IPS-18c (cell line): ENCODE measurements around the gene UBE3D.
"Not testable (repeated sequence)": the region's sequence is repeated elsewhere in the genome, so short reads cannot be mapped to it uniquely, and the experiment has no call there.

Source experiments
- H3K4me3 ChIP-seq: 2 replicates; pipeline ENCODE4 v1.7.0; 2013; ENCODE audit warnings: low read depth, mild to moderate bottlenecking, low read length, moderate library complexity; ENCODE audit not compliant: insufficient read depth
- H3K9me3 ChIP-seq: one replicate; pipeline ENCODE4 v1.6.1; 2013; ENCODE audit warnings: mild to moderate bottlenecking, low read length, moderate library complexity; ENCODE audit not compliant: control insufficient read depth, insufficient read depth

The UBE3D gene

DNA sequence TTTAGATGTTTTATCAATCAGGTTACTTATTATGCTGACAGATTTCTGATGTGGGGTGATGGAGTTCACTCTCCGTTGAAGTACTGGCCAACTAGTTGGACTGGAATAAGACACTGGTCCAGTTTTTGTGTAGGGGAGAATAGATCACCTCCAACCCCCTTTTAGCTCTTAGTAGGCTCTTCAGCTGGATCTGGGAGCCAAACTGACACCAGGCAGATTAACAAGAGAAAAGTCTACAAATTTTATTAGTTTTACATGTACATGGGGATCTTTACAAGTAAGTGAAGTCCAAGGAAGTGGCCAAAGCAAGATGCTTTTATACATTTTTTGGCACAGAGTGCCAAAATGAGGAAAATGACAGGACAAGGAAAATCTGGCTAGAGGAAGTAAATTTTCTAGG is 107.1 kb downstream of the UBE3D start:
- Histone ChIP-seq H3K4me3 (no peak overlapping the region), H3K9me3 (no peaks in the 10 kb centered on the region)

DNA sequence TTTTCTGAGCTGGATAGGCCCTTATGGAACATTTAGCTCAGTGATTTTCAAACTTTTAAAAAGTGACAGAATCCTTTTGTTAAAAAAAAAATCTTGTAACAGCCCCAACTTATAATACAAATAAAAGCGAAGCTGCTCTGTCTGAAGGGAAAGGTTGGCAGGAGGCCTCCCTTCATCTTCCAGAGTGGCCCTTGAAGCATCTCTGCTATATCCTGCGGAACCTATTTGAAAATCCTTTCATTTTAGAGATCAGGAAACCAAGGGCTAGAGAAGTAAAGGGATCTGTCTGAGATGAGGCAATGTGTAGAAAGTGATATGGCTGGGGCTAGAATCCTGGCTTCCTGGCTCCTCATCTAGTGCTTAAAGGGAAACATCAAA is 107.8 kb downstream of the UBE3D start:
- H3K9me3 ChIP-seq, result no peaks in the 10 kb centered on the region
- no peak overlapping the region for H3K4me3 ChIP-seq

DNA sequence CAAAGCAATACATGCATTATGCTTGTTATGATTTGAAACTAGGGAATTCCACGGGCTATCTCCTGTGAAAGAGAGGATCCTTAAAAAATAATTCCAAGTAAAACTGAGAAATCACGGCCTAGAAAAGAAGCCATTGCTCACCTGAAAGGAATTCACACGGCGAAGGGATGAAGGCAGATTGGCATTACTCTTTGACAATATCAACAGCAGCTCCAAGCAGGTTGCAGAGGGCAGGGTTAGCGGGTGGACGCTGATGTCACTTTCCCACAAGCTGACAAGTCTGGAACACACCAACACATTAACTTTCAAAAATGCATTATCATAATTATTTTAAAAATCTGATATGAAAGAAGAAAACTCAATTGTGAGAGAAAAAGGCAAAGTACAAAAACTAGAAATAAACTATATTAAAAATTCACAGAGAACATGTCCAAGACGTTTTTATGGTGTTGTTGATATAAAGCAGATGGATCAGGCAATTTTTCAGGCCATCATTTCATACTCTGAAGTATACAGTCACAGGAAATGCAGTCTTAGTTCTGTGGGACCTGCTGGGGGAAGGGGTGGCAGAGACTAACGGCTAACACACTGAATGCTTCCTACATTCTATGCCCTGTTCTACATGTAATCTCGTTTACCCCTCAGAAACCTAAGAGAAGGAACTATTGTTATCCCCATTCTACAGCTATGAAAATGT is 108.3 kb downstream of the UBE3D start:
- Histone ChIP-seq H3K4me3 (no peak overlapping the region), H3K9me3 (no peaks in the 10 kb centered on the region)

DNA sequence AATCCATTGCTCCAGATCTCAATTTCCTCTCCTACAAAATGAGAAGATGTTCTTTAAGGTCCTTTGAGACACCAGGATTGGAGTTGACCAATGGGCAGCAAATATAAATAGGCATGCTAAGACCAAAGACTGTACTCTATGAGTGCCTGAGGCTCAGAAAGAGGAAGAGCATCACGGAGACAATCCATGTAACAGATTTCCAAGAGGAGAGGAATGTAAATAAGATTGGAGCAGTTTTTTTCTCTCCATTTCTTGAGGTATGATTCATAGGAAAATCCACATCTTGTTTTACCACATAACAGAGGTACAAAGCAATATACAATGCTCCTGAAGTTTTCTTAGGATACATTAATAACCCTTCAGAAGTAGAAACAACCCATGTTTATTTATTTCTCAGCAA is 109.8 kb downstream of the UBE3D start:
- Histone ChIP-seq H3K4me3 (no peak overlapping the region), H3K9me3 (no peaks in the 10 kb centered on the region)

DNA sequence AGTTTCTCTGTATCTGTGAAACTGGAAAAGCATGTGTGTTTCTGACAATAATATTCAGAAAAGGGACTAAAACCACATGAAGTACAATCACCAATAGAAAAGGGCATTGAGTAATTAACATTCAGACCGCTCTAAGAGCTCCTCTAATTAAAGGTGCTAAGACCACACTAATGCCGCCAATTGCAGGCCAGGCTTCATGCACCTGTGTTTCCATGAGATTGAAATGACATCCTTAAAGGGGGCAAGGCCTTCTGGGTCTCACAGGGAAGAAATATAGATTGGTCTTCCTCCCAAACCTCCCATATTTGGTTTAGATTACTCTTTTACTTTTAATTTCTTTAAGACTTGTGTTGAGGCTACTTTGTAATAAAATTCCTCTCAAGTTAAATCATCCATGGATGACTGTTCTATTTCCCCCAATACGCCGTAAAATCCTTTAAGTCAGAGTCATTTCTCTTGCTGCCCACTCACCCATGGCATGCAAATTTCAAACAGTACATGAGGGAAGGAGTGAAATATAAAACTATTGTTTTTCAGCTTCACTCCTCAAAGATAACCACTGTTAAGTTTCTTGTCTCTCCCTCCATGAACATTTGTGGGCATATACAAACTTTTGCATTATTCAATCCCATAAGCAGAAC is 110.6 kb downstream of the UBE3D start:
- Histone ChIP-seq H3K9me3 (no peaks in the 10 kb centered on the region), H3K4me3 (no peak overlapping the region)

DNA sequence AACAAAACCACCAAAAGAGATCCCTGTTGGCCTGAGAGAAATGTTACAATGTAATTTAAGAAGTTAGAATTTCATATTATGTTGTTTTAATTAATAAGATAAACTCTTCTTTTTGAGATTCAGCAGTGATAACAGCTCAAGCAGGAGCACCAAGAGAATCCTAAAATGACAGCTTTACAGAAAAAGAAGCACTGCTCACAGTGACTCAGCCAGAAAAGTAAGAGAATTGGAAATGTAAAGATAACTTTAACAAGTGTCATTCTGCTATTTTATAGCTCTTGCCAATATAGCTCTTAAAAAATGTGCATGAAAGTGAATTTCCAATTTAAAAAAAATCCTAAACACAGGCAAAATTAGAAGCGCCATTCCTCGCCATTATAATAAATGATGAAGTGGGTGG is 111.3 kb downstream of the UBE3D start:
- H3K4me3 ChIP-seq, result no peak overlapping the region
- H3K9me3 ChIP-seq, result no peaks in the 10 kb centered on the region

DNA sequence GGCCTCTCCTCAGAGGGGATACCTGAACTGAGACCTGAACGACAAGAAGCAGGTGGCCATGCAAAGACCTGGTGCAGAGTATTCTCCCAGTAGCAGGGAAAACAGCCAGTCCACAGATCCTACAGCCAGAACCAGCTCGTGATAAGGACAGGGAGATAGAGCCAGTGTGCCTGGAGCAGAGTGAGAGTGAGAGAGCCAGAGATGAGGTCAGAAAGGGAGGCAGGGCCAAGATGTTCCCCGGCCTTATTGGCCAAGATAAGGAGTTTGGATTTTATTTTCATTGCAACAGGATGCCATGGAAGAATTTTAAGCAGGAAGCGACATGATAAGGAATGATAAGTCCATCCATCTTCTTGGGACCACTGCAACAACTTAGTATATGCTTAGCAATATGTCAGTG is 111.8 kb downstream of the UBE3D start:
- no peak overlapping the region for H3K4me3 ChIP-seq
- H3K9me3 ChIP-seq, result no peaks in the 10 kb centered on the region

DNA sequence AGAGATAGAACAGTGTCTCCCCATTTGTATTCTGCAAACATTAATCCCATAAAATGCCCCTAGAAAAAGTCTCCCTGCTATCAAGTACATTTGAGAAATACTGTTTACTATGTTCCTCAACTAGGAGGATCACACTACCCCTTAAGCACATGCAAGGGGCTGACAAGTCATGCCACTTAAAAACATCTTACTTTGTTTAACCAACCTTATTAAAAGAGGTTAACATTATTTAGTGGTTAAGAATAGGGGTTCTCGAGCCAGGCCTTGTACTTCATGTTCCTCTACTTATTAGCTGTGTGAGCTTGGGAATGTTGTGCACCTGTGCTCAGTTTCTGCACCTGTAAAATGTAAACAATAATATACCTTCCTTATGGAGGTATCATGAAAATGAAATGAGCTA is 113.7 kb downstream of the UBE3D start:
- Histone ChIP-seq H3K4me3 (no peak overlapping the region), H3K9me3 (no peaks in the 10 kb centered on the region)

DNA sequence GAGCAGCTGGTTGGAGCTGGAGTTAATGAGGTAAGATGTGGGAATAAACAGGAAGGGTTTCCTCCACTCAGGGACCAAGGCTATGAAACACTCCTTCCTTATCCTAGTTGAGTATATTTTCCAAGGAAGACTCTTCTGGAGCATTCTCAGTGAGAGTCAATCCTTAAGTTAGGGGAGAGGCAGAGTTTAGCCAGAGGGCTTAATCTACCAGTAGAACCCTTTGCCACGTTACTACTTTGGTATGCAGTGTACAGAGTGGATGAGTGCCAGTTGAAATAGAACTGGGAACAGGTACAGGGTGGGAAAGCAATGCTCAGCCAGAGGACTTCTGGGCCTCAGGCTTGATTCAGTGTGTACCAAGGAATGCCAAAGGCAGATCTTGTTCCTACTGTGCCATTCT is 114.3 kb downstream of the UBE3D start:
- no peaks in the 10 kb centered on the region for H3K9me3 ChIP-seq
- H3K4me3 ChIP-seq, result no peak overlapping the region

DNA sequence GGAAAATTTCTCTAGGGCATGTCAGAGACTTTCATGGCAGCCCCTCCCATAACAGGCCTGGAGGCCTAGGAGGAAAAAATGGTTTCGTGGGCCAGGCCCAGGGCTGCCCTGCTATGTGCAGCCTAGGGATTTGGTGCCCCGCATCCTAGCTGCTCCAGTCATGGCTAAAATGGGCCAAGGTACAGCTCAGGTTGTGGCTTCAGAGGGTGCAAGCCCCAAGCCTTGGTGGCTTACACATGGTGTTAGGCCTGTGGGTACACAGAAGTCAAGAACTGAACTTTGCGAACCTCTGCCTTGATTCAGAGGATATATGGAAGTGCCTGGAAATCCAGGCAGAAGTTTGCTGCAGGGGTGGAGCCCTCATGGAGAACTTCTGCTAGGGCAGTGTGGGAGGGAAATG is 134.7 kb downstream of the UBE3D start:
- peaks cover 25% of the 10 kb centered on the region for H3K9me3 ChIP-seq
- H3K4me3 ChIP-seq, result not testable (repeated sequence)

DNA sequence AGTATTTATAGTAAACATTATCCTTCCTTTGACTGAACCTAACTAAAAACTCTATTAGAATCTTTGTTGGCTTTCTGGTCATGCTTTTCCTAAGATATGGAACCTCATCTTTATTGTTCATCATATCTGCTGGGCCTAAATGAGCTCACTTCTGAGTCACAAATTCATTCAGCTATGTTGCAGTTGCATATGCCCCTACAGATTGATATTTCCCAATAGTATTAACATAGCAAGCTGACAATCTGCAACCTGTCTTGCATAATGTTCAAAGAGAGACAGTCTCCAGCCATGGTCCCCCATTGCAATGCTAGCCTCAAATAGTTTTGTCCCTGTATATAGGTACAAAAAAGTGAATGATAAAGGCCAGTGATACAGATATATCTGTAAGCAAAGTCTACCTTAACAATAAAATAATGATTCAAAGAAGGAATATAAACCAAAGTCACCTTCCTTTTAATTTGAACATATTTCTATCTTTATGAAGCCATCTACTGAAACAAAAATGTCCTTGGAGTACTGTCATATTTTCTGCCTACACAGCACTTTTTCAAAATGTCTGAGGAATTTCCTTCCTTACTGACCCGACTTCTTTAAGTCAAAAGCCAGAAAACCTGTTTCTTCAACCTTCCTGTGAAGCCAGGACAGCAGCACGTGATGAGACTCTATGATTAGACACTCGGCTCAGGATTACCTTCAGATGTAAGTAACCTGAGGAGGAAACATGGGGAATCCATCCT is 140.7 kb downstream of the UBE3D start:
- Histone ChIP-seq H3K9me3 (no peaks in the 10 kb centered on the region), H3K4me3 (no peak overlapping the region)

DNA sequence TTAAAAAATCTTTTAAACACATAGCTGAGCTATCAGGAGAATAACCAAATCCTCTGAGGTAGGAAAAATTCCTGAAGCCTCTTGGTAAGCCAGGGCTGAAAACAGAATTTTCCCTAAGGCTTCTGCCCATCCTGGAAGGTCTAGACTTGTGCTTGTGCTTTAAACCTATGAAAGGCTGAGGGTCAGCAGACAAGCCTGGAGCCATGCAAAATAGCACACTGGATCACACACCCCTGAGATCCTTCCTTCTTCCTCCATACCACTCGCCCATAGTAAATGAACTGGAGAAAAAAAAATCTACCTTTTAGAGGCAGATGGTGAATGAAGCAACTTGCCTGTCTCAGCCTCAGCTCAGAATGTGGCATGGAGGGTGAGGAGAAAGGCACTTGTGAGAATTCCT is 144.4 kb downstream of the UBE3D start:
- Histone ChIP-seq H3K4me3 (no peak overlapping the region), H3K9me3 (peaks cover 3% of the 10 kb centered on the region)

DNA sequence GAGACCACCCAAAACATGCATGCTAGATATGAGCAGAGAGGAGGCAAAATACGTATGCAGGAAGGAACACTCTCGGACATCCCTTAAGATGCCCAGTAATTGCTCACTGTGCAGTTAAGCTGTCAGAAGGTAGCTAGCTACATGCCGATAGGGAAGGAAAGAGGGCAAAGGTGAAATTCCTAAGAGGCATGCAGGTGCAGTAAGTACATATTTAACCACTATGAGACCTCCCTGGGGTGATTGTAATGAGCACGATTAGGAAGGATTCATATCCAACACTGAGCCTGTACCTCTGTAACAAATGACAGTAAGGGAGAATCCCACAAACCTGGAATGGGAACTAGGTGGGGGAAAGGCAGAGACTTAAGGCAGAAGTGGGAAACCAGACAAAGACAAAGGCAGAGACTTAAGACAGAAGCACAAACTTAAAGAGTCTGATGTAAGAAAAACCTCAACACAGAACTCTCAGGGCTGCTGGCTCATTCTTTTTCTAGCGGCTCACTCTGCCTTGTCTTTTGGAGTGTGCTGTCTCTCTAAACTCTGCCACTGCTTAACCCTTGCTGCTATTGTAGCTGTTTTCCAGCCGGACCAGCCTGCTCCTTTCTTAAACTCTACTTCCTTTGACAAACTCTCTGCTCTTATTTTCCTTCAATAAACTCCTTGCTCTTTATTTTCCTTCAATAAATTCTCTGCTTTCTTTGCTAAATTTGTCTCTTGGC is 148.1 kb downstream of the UBE3D start:
- Histone ChIP-seq H3K4me3 (no peak overlapping the region), H3K9me3 (peaks cover 3% of the 10 kb centered on the region)

DNA sequence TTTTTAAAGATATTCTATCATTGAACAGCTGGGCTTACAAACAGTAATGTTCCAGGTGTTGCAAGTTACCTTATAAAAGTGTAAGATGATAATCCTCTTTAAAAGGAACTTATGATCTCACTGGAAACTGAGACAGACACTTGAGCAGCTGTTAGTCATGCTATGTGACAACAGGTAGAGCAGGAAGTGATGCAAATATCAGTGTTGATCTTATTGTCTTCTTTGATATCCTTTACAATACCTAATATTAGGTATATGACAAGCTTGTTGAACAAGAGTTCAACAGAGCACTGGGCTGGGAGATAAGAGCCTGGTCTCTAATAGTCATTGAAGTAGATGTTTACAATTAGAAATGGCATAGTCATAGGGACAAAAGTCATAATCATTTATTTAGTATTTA is 150.0 kb downstream of the UBE3D start:
- Histone ChIP-seq H3K4me3 (no peak overlapping the region), H3K9me3 (peaks cover 3% of the 10 kb centered on the region)

DNA sequence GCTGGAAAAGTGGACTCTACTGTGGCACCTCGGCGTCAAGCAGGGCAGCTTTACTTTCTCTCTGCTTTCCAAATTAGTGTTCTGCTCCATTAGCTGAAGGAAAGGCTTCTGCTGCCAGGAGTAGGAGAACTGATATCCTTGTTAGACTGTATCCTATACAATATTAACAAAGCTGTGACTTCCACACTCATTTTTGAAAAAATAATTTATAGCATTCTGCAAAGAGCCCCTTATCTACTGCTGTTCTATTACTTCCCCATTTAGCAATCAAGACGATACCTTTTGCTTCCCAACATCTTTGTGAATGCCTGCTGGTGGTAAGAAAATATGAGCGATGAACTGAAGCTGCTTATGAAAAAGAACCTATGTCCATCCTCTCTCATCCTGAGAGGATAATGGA is 151.1 kb downstream of the UBE3D start:
- Histone ChIP-seq H3K4me3 (no peak overlapping the region), H3K9me3 (peaks cover 3% of the 10 kb centered on the region)

DNA sequence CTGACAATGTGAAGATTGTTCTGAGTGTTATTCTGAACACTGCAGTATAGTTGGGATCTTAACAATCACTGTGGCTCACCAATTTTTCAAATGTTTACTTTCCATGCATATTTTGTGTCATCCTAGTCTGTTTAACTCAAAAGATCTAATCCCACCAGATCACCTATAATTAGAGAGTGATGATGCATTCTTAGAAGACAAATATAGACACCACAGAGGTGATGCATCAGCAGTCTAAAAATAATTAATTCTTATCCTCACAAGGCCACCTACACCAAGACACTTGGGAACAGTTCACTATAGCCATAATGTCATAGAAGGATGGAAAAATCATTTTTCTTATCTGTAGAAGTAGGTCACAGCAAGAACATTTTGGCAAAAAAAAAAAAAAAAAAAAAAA is 154.8 kb downstream of the UBE3D start:
- Histone ChIP-seq H3K4me3 (no peak overlapping the region), H3K9me3 (no peaks in the 10 kb centered on the region)

DNA sequence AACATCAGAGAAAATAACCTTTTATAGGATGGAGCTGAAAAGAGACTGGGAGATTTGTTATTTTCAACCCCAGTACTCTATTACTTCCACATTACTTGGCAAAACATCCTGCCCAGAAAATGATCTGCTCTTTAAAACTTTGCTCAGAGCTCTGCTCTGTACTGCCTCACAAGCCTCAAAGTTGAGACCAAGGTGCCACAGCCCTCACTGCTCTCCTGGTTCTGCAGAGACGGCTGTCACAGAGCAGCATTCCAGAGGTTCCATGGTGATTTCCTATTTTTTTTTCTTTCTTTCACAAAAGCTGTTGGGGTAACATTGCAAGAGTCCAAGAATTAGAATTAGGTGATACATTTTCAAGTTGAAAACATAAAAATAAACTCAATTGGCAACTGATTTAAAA is 155.2 kb downstream of the UBE3D start:
- H3K9me3 ChIP-seq, result no peaks in the 10 kb centered on the region
- H3K4me3 ChIP-seq, result no peak overlapping the region

DNA sequence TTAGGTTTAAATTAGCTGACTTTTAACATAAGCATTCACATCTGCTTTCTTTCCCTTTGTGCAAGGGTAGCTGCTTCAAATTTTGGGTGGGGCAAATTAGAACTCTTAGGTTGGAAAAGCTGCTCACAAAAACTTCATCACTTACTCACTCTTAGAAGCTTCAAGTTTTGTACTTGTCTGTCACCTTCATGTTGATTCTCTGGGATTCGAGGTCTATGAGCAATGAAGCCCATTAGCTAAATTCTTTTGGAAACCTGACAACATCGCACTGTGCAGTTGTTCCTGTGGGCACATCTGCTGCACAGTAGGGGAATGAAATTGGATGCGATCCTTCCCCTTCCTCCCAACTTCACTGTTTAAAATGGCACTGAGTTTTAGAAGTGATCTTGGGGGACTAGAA is 156.1 kb downstream of the UBE3D start:
- Histone ChIP-seq H3K9me3 (no peaks in the 10 kb centered on the region), H3K4me3 (no peak overlapping the region)
